HCT116 (cell line): ENCODE data around the gene ICAM1.

Source experiments
- CEBPB ChIP-seq: IDR thresholded peaks from 2 replicates; pipeline ENCODE4 v1.6.1; 2012; ENCODE audit warnings: low read depth
- CTCF ChIP-seq, 3 experiments: fragments of 200-600 bp in 1 of 3; sonication (generic) in 1 of 3; IDR thresholded peaks in 2 of 3; conservative IDR thresholded peaks in 1 of 3; 2 replicates each; pipeline ENCODE4 v1.5.1; 2012 to 2017; ENCODE audit warnings: low read depth in 2 of 3, low read length in 2 of 3, antibody characterized with exemption in 1 of 3, borderline replicate concordance in 1 of 3, control low read depth in 1 of 3, mild to moderate bottlenecking in 1 of 3, mixed read lengths in 1 of 3, mixed run types in 1 of 3, moderate library complexity in 1 of 3; ENCODE audit not compliant: insufficient read depth in 1 of 3
- JUND ChIP-seq: IDR thresholded peaks from 2 replicates; pipeline ENCODE4 v1.6.1; 2012
- POLR2AphosphoS5 ChIP-seq: IDR thresholded peaks from 2 replicates; pipeline ENCODE4 v1.6.1; 2011; ENCODE audit warnings: mild to moderate bottlenecking, low read depth, low read length, moderate library complexity
- SIN3A ChIP-seq: IDR thresholded peaks from 2 replicates; pipeline ENCODE4 v1.6.1; 2012; ENCODE audit warnings: low read depth
- SRF ChIP-seq: IDR thresholded peaks from 2 replicates; pipeline ENCODE4 v1.6.1; 2012; ENCODE audit warnings: low read depth
- YY1 ChIP-seq: IDR thresholded peaks from 2 replicates; pipeline ENCODE4 v1.6.1; 2011; ENCODE audit warnings: low read length, low read depth, moderate library complexity, mild to moderate bottlenecking; ENCODE audit not compliant: insufficient replicate concordance; ENCODE audit errors: extremely low read depth
- TF ChIP-seq, protein P1 (sequence below): IDR thresholded peaks from 2 replicates; pipeline ENCODE4 v1.6.1; 2012
- TF ChIP-seq, protein P2 (sequence below): IDR thresholded peaks from 2 replicates; pipeline ENCODE4 v1.6.1; 2012; ENCODE audit warnings: low read depth
- TF ChIP-seq, protein P3 (sequence below): IDR thresholded peaks from 2 replicates; pipeline ENCODE4 v1.6.1; 2012

DNA sequence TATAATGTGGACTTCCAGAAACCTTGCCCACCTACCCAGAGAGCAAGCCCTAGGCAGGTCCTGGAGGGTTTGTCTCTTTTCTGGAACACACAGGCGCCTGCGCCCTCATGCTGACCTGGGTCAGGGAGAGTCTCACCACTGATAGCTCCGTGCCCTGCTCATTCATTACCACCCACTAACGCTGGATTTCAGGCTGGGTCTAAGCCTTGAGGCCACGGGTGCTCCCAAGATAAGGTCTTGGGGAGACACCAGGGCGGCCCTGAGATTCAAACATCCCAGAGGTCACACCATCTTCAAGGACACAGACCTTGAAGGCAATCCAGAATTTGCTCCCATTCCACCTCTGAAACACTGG, 44.9 kb upstream of the ICAM1 start:
- TF ChIP-seq CTCF (IDR thresholded peaks at IDR 0.05 in 2 of 3, conservative IDR thresholded peaks at IDR 0.05 in 1 of 3; ENCODE audit: borderline replicate concordance in 1 of 3, insufficient read depth in 1 of 3, low read depth in 2 of 3, low read length in 2 of 3): no peak
- no peak for TF ChIP-seq POLR2AphosphoS5
- no peak for TF ChIP-seq CEBPB
- TF ChIP-seq SIN3A: no peak
- TF ChIP-seq, protein P1, sequence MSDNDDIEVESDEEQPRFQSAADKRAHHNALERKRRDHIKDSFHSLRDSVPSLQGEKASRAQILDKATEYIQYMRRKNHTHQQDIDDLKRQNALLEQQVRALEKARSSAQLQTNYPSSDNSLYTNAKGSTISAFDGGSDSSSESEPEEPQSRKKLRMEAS: no peak
- TF ChIP-seq, protein P2, sequence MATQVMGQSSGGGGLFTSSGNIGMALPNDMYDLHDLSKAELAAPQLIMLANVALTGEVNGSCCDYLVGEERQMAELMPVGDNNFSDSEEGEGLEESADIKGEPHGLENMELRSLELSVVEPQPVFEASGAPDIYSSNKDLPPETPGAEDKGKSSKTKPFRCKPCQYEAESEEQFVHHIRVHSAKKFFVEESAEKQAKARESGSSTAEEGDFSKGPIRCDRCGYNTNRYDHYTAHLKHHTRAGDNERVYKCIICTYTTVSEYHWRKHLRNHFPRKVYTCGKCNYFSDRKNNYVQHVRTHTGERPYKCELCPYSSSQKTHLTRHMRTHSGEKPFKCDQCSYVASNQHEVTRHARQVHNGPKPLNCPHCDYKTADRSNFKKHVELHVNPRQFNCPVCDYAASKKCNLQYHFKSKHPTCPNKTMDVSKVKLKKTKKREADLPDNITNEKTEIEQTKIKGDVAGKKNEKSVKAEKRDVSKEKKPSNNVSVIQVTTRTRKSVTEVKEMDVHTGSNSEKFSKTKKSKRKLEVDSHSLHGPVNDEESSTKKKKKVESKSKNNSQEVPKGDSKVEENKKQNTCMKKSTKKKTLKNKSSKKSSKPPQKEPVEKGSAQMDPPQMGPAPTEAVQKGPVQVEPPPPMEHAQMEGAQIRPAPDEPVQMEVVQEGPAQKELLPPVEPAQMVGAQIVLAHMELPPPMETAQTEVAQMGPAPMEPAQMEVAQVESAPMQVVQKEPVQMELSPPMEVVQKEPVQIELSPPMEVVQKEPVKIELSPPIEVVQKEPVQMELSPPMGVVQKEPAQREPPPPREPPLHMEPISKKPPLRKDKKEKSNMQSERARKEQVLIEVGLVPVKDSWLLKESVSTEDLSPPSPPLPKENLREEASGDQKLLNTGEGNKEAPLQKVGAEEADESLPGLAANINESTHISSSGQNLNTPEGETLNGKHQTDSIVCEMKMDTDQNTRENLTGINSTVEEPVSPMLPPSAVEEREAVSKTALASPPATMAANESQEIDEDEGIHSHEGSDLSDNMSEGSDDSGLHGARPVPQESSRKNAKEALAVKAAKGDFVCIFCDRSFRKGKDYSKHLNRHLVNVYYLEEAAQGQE: no peak
- TF ChIP-seq YY1: no peak
- TF ChIP-seq SRF: no peak
- TF ChIP-seq JUND: no peak
- TF ChIP-seq, protein P3, sequence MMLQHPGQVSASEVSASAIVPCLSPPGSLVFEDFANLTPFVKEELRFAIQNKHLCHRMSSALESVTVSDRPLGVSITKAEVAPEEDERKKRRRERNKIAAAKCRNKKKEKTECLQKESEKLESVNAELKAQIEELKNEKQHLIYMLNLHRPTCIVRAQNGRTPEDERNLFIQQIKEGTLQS: no peak
